CD14-positive monocyte (primary cell): ENCODE results near the gene CBX4. TPM values are rescaled to one million over a fixed set of nuclear protein-coding genes. Genes with fewer than 3 reads are reported as not detected.

Experiments
- DNase-seq, 3 donors: peaks; one replicate each; pipeline ENCODE4 v3.0.0-alpha.2; 2011 to 2022
- H2AFZ ChIP-seq: 2 replicates; pipeline ENCODE4 v1.6.0; 2012; ENCODE audit warnings: mild to moderate bottlenecking, low read depth, low read length, inconsistent platforms; ENCODE audit not compliant: insufficient read depth, poor library complexity, severe bottlenecking
- H3K27ac ChIP-seq, 2 donors: 1 replicate in 1 of 2; 2 replicates in 1 of 2; pipeline ENCODE4 v1.5.1; 2012 to 2013; ENCODE audit warnings: low read length in 2 of 2, control low read depth in 1 of 2, inconsistent platforms in 1 of 2, low read depth in 1 of 2, mild to moderate bottlenecking in 1 of 2
- H3K27me3 ChIP-seq, 2 donors: one replicate each; pipeline versions ENCODE4 v1.6.0 to v1.6.1; 2011 to 2013; ENCODE audit warnings: low read length in 2 of 2; ENCODE audit not compliant: control insufficient read depth in 2 of 2, insufficient read depth in 2 of 2
- H3K36me3 ChIP-seq, 2 donors: replicated peaks in 1 of 2; 1 replicate in 1 of 2; 2 replicates in 1 of 2; pipeline versions ENCODE4 v1.5.1 to v1.6.1; 2012 to 2013; ENCODE audit warnings: low read length in 2 of 2, control low read depth in 1 of 2, inconsistent platforms in 1 of 2, mild to moderate bottlenecking in 1 of 2; ENCODE audit not compliant: insufficient read depth in 2 of 2, control insufficient read depth in 1 of 2
- H3K4me1 ChIP-seq, 2 donors: 1 replicate in 1 of 2; 2 replicates in 1 of 2; pipeline versions ENCODE4 v1.5.1 to v1.6.1; 2012 to 2013; ENCODE audit warnings: low read length in 2 of 2, control low read depth in 1 of 2, inconsistent platforms in 1 of 2, mild to moderate bottlenecking in 1 of 2, moderate library complexity in 1 of 2; ENCODE audit not compliant: insufficient read depth in 2 of 2, control insufficient read depth in 1 of 2
- H3K4me2 ChIP-seq: replicated peaks from 2 replicates; pipeline ENCODE3; 2012; ENCODE audit warnings: low read length, moderate library complexity, mild to moderate bottlenecking; ENCODE audit not compliant: poor library complexity, severe bottlenecking; ENCODE audit errors: extremely low read depth
- H3K4me3 ChIP-seq, 3 experiments: fragments of 200-600 bp in 1 of 3; sonication (generic) in 1 of 3; replicated peaks in 1 of 3; 1 replicate in 2 of 3; 2 replicates in 1 of 3; pipeline ENCODE4 v1.5.1; 2011 to 2013; ENCODE audit warnings: low read length in 3 of 3, mild to moderate bottlenecking in 3 of 3, control low read depth in 2 of 3, low read depth in 2 of 3, inconsistent platforms in 1 of 3, moderate library complexity in 1 of 3
- H3K79me2 ChIP-seq: 2 replicates; pipeline ENCODE4 v1.6.0; 2012; ENCODE audit warnings: mild to moderate bottlenecking, control low read depth, inconsistent platforms, low read length, moderate library complexity; ENCODE audit not compliant: insufficient read depth
- H3K9ac ChIP-seq: 2 replicates; pipeline ENCODE4 v1.6.0; 2017; ENCODE audit warnings: low read length, mild to moderate bottlenecking; ENCODE audit not compliant: insufficient read depth, poor library complexity, severe bottlenecking
- H3K9me3 ChIP-seq, 2 donors: replicated peaks in 1 of 2; 1 replicate in 1 of 2; 2 replicates in 1 of 2; pipeline versions ENCODE4 v1.5.1 to v1.6.1; 2012 to 2013; ENCODE audit warnings: low read length in 2 of 2, control low read depth in 1 of 2; ENCODE audit not compliant: control insufficient read depth in 1 of 2, insufficient read depth in 1 of 2
- H4K20me1 ChIP-seq: 2 replicates; pipeline ENCODE4 v1.6.0; 2012; ENCODE audit warnings: mild to moderate bottlenecking, low read length, control low read depth, moderate library complexity; ENCODE audit not compliant: insufficient read depth
- H3K27ac Mint-ChIP-seq, 7 donors: one replicate each; pipeline ENCODE4 v1.8.0; 2020; ENCODE audit warnings: mild to moderate bottlenecking in 7 of 7, mixed read lengths in 7 of 7, moderate library complexity in 6 of 7, inconsistent platforms in 2 of 7
- H3K27me3 Mint-ChIP-seq, 3 donors: one replicate each; pipeline ENCODE4 v1.8.0; 2021 to 2022; ENCODE audit warnings: low read depth in 3 of 3, mild to moderate bottlenecking in 3 of 3, mixed read lengths in 3 of 3, moderate library complexity in 3 of 3, inconsistent platforms in 1 of 3
- H3K36me3 Mint-ChIP-seq, 2 donors: one replicate each; pipeline ENCODE4 v1.8.0; 2020; ENCODE audit warnings: mixed read lengths in 2 of 2, inconsistent platforms in 1 of 2, mild to moderate bottlenecking in 1 of 2
- H3K4me1 Mint-ChIP-seq: one replicate; pipeline ENCODE4 v1.8.0; 2020; ENCODE audit warnings: mild to moderate bottlenecking, mixed read lengths
- H3K4me3 Mint-ChIP-seq, 2 donors: one replicate each; pipeline ENCODE4 v1.8.0; 2020; ENCODE audit warnings: mild to moderate bottlenecking in 2 of 2, mixed read lengths in 2 of 2, moderate library complexity in 1 of 2
- H3K9me3 Mint-ChIP-seq, 7 donors: one replicate each; pipeline ENCODE4 v1.8.0; 2020 to 2022; ENCODE audit warnings: mixed read lengths in 7 of 7, mild to moderate bottlenecking in 6 of 7, moderate library complexity in 6 of 7, inconsistent platforms in 2 of 7
- WGBS: methylation state at CpG from one replicate; pipeline ENCODE4 v1.1.5; 2013; ENCODE audit warnings: missing lambda C conversion rate; ENCODE audit not compliant: insufficient coverage; 5-methylcytosine and 5-hydroxymethylcytosine counted together
- intact Hi-C, 2 donors: fragments of 100-400 bp; cut with micrococcal nuclease; formaldehyde crosslinking; loops; one replicate each; pipeline versions ENCODE4 v1.15.0 to v1.15.1; 2023
- polyA plus RNA-seq, 3 donors: library from polyadenylated mRNA; depleted of rRNA in 1 of 3; unstranded in 2 of 3; stranded (reverse) in 1 of 3; fragments of 300-500 nt in 2 of 3; fragments of >200 nt in 1 of 3; fragmentation: Illumina TruSeq in 2 of 3; gene quantifications; 1 replicate in 2 of 3; 2 replicates in 1 of 3; pipeline ENCODE4 v1.2.3, GENCODE V29; 2012 to 2021
- TF ChIP-seq, protein P1 (sequence below): fragments of 200-600 bp; IDR thresholded peaks from one replicate; pipeline ENCODE4 v1.8.0; 2022; ENCODE audit warnings: antibody characterized with exemption, mild to moderate bottlenecking

CBX4 gene
- polyA plus RNA-seq, 3 donors = 1.4 to 82.8 (median 3.6) TPM

DNA sequence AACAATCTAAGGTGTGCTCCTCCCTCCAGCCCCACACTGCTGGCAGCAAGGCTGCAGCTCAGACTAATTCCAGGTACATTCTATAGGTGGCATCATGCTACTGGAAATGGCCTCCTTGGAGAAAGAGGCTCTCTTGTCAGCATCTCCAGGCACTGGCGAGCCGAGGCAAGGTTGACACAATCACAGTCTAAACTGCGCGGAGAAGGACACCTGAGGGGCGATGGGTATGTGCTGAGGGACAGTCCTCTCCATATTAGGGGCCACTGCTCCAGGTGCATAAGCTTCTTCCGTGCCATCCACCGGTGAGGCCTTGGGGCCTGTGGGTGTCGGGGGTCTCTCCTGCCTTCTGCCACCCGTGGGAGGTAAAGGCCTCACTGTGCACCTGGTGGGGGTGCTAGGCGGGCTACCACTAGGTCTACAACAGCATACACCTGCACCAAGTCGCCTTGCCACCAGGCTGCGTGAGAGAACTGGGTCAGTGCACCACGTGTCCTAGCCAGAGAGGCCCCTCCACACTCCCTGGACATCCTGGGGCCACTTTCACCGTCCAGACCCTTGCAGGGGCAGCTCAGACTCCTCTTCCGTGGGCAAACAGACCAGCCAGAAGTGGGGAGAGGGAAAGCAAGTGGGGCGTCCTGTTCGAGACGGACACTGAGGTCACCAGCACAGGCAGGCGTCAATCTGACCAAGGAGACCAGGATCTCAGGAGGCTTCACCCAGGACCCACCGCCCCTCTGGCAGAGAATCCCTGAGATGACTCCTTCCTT lies 30.3 kb downstream of the CBX4 start:
- Histone ChIP-seq H3K4me1 (peaks cover 50 to 58% of the 10 kb centered on the region in 2 donors), H3K4me3 (no peak overlapping the region), H3K27ac (no peak overlapping the region), H2AFZ (no peak overlapping the region), H3K9me3 (peaks cover 11 to 40% of the 10 kb centered on the region in 2 donors), H3K27me3 (peaks cover 77 to 88% of the 10 kb centered on the region in 2 donors), H3K9ac (no peak overlapping the region), H3K36me3 (no peaks in the 10 kb centered on the region), H3K4me2 (no peak overlapping the region), H3K79me2 (no peaks in the 10 kb centered on the region), H4K20me1 (peaks cover 30% of the 10 kb centered on the region)
- no peak for DNase-seq
- H3K4me1 Mint-ChIP-seq = peaks cover 46% of the 10 kb centered on the region
- H3K9me3 Mint-ChIP-seq = peaks cover 4 to 51% (median 32%) of the 10 kb centered on the region in 7 donors
- no peak overlapping the region for H3K27ac Mint-ChIP-seq
- TF ChIP-seq, protein P1, sequence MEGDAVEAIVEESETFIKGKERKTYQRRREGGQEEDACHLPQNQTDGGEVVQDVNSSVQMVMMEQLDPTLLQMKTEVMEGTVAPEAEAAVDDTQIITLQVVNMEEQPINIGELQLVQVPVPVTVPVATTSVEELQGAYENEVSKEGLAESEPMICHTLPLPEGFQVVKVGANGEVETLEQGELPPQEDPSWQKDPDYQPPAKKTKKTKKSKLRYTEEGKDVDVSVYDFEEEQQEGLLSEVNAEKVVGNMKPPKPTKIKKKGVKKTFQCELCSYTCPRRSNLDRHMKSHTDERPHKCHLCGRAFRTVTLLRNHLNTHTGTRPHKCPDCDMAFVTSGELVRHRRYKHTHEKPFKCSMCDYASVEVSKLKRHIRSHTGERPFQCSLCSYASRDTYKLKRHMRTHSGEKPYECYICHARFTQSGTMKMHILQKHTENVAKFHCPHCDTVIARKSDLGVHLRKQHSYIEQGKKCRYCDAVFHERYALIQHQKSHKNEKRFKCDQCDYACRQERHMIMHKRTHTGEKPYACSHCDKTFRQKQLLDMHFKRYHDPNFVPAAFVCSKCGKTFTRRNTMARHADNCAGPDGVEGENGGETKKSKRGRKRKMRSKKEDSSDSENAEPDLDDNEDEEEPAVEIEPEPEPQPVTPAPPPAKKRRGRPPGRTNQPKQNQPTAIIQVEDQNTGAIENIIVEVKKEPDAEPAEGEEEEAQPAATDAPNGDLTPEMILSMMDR = no peak
- intact Hi-C loops = no loop called here
- H3K36me3 Mint-ChIP-seq = peaks cover 18 to 24% of the 10 kb centered on the region in 2 donors
- peak overlapping the region in 1 of 2 donors; percentile 76 for H3K4me3 Mint-ChIP-seq
- peaks cover 80 to 92% (median 87%) of the 10 kb centered on the region in 3 donors for H3K27me3 Mint-ChIP-seq
- 13% methylated on average over 12 of the region's 20 CpGs for WGBS

DNA sequence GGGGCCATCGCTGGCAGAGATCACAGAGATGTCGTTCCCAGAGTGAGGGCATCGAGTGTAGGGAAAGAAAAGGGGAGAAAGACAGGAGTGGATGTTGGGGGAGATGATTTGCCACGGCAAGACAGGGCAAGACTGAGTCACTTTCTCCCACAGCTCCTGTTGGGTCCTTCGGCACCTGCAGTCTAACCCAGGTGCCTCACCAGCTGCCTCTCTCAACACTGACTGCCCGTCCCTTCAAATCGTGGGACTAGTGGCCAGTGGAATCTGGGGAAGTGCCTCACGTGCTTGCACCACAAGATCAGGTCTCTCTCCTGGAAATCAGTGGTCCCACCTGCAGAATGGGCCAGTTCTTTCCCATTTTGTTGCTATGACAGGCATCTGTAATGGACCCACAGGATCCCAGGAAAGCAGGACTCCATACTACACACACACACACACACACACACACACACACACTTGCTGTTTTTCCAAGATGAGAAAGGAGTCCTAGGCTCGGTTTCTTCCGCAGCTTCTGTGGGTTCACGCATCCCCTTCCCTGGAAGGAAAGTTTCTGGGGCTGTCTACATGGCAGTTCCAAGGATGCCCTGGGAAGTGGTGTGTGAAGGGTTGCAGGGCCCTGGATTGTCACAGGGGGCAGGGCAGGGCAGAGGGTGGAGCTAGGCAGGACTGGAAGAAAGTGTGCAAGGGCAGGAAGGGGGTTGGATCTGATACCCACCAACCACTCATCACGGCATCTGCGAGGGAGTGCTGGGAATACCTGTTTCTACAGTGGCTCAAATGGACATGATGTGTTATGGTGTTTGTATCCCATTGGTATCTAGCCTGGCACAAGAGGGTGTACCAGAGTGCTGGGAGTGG lies 32.1 kb downstream of the CBX4 start:
- Histone ChIP-seq H2AFZ (no peak overlapping the region), H3K4me1 (peaks cover 61 to 66% of the 10 kb centered on the region in 2 donors), H4K20me1 (peaks cover 37% of the 10 kb centered on the region), H3K27ac (no peak overlapping the region), H3K79me2 (no peaks in the 10 kb centered on the region), H3K9ac (no peak overlapping the region), H3K27me3 (peaks cover 79 to 93% of the 10 kb centered on the region in 2 donors), H3K9me3 (peaks cover 22 to 51% of the 10 kb centered on the region in 2 donors), H3K4me2 (no peak overlapping the region), H3K4me3 (no peak overlapping the region), H3K36me3 (no peaks in the 10 kb centered on the region)
- TF ChIP-seq, protein P1 = no peak
- Mint-ChIP-seq H3K36me3 (peaks cover 20 to 23% of the 10 kb centered on the region in 2 donors), H3K27ac (peak overlapping the region in 1 of 7 donors; percentile 46), H3K4me3 (peak overlapping the region in 1 of 2 donors; percentile 90), H3K27me3 (peaks cover 92 to 98% (median 96%) of the 10 kb centered on the region in 3 donors), H3K9me3 (peaks cover 6 to 61% (median 40%) of the 10 kb centered on the region in 7 donors), H3K4me1 (peaks cover 56% of the 10 kb centered on the region)
- no peak for DNase-seq
- 22% methylated on average over 5 of the region's 13 CpGs for WGBS
- intact Hi-C loops = no loop called here
